Activated T-helper 1 cell treated with anti-CD3 and anti-CD28 coated beads, Interleukin-2, amount 50 U/mL, for 16 hours (primary cell): ENCODE measurements around the gene SARDH.
"Not testable (repeated sequence)": the region's sequence is repeated elsewhere in the genome, so short reads cannot be mapped to it uniquely, and the experiment has no call there.

Source experiments
- DNase-seq, 2 donors: peaks; one replicate each; pipeline ENCODE4 v3.0.0-alpha.2; 2020; ENCODE audit warnings: low read depth in 1 of 2, low spot score in 1 of 2

SARDH gene

DNA sequence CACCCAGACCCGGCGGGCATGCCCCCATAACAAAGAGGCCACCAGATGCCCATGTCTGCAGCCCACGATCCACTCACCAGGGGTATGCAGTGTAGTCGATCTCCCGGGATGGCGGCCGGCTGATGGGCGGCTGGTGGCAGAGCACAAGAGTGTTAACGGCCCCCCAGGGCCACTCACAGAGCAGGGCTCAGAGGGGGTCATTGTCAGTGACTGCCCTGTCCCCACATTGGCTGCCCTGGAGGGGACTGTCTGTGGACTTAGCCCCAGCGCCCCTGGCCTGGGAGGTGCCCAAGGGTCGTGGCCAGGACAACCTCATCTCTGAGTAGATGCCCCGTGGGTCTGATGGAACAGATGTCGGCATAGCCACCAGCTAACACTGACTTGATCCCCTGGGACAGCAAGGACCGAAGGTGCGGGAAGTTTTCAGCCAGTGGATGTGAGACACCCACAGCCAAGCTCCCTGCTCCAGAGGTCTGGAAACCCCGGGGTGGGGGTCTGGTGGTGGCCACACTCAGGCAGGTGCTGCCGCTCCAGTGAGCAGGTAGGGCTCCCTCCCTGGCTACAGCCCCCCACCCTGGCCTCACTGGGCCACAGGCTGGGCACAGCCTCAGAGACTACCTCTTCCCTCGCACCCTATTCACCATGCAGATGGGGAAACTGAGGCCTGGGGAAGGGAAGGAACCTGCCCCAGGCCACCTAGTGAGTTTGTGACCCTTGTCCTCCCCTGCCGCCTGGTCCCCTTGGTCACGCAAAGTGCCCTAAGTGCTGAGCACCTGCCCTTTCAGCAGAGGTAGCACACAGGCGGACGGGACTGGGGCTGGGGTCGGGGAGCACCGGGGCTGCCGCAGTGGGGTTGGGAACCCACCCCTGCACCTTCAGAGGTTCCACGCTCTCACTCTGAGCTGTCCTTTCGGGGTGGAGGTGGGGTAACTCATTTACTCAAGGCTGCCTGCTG is 38.1 kb upstream of the SARDH start:
- no peak for DNase-seq

DNA sequence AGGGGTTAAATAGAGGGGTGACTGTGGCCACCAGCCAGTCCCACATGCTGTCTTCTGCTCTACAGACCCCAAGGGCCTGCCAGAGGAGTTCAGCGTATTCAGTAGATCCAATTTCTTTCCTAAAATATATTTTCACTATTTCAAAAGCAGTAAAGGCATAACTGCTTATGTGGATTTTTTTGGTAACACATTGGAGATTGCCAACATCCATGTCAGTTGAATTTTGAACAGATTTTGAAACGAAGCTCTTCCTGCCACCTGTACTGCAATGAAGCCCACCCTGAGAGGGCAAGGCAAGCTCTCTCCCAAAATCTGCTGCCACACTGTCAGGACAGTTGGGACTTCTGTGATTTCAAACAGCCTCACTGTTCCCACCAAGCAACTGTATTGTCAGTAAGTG is 37.1 kb upstream of the SARDH start:
- no peak for DNase-seq

DNA sequence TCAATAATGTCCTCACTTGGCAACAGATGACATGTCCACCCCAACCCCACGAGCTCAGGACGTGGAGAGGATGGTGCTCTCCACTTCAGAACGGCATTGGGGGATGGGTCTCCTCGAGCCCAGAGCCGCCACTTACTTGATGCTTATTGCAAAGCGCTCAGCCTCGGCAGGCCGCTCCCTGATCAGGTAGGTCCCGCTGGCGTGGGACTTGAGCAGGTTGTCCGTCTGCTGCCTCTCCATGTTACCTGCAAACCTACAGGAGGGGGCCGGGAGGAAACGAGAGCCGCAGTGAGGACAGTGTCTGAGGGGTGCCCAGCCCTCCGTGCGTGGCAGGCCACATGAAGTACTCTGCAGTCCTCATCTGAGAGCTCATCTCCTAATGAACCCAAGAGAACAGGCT is 36.6 kb upstream of the SARDH start:
- no peak for DNase-seq

DNA sequence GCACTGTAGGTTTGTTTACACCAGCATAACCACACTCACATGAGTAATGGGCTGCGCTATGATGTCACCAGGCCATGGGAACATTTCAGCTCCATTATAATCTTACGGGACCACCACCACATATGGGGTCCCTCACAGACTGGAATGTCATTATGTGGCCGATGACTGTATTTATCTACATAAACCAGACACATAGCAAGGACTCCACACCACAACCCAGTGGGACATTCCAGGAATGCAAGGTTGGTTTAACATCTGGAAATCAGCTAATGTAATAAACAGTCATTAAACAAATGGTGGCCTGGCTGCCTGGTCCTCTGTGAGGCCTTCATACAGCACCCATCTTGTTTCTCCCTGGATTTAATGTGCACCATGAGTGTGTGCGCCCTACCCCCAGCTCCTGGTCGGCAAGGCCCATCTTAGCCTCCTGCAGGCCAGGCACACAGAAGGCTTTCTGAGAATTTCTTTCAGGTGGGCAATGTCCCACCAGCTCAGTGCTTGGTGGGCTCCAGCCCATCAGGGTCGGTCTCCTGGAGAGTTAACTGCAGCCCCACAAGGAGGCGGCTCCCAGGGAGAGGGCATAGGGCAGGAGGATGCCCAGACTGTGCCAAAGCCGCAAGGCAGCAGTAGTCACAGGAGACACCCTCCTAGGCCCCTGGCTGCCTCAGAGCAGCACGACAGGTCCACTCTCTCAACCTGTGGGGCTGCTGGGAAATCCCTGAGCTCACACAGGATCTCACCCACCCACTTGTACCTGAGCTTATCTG is 35.9 kb upstream of the SARDH start:
- no peak for DNase-seq

DNA sequence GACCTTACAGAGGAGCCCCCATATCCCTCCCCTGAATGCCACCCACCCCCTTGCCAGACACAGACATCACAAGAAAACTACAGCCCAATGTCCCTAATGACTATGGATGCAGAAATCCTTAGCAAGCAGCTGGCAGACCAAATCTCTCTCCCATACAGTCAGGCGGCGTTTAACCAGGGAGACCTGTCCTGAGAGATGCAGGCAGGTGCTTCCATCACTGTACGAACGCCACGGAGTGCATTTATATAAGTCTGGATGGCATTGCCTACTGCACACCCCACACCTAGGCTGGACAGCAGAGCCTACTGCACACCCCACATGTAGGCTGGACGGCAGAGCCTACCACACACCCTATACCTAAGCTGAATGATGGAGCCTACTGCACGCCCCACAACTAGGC is 34.4 kb upstream of the SARDH start:
- no peak for DNase-seq

DNA sequence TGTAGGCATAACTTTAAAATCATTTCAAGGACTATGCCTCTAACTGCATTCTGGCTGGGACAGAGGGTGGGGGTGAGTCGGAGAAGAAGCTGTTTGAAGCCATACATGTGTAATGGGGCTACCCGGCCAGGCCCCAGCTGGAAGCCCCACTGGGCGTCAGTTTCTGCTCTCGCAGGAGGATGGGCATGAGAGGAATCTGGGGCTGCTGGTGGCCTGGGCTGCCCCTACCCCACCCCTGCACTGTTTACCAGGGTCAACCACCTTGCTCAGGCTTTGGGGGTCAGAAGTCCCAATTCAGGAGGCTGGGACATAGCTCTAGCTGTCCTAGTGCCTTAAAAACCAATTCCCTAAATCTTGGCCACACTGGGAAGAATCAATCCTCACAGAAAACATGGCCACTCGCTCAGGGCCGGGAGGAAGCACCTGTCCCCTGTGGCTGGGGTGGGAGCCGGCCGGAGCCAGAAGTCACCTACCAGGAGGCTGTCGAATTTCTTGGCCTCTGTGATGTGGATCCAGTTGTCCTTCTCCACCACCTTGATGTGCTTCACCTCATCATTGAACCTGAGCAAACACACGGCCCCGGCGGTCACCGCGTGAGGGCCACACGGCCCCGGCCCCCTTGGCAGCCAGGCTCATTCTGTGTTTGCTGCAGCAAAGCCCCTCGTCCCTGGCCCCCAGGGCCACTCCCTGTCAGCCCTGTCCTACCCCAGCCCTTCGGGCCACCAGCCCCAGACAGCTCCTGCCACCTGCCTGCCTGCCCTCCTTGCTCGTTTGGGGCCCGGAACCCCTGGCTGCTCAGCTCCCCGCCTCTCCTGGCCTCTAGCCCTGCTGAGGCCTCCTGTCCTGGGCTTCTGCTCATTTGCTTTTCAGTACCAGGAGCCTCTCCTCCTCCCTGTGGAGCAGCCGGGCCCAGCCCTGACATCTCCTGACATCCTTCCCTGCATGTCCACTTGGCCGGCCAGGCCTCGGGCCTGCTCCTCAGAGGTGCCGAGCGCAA is 33.6 kb upstream of the SARDH start:
- DNase-seq = no peak

DNA sequence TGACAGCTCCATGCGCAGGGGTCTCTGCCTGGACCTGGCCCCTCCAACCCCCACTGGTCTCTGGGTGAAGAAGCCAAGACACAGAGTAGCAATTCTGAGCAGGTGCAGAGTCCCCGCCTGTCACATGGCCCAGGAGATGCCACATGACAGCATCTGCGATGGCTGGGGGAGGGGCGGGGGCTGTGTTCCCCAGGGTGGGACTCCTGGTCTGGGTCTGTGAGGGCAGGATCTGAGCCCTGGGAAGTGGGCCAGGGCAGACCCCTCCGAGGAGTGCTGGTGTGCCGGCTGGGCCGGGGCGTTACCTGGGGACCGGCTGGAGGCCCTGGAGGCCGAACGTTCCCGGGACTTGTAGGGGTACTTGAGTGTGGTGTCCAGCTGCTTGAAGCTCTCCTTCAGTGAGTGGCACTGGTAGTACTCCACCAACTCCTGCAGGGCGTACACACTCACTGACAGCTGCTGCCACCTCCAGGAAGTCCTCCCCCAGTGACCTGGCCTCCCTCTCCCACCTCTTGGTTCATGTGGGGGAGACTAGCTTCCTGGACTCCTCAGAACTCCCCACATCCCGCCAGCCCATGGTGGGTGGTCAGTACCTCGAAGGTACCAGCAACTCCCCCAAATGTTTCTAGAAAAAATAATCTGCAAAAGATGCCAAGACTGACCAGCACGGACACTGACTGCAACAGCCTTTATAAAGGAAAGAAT is 32.1 kb upstream of the SARDH start:
- no peak for DNase-seq

DNA sequence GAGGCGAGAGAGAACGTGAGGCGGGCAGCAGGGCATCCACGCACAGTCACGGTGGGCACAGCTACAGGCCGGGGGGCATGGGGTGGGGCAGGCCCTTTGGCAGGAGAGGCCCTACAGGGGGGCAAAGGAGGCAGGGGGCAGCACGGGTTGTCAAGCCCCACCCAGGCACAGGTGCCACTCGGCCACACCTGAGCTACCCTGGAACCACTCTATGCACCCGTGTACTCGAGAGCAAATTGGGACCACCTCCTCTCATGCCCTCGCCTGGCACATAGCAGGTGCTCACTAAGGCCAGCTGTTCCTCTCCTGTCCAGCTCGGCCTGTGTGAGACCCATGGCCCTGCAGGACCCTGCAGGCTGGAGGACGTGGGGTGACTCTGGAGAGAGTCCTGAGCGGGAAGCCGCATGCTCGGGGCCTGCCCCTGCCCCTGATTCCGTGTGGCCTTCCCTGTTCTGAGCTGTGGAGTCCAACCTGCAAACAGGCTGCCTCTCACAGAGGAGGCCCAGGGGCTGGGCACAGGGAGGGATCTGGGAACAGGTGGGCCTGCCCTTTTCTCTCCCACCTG is 31.4 kb upstream of the SARDH start:
- no peak for DNase-seq

DNA sequence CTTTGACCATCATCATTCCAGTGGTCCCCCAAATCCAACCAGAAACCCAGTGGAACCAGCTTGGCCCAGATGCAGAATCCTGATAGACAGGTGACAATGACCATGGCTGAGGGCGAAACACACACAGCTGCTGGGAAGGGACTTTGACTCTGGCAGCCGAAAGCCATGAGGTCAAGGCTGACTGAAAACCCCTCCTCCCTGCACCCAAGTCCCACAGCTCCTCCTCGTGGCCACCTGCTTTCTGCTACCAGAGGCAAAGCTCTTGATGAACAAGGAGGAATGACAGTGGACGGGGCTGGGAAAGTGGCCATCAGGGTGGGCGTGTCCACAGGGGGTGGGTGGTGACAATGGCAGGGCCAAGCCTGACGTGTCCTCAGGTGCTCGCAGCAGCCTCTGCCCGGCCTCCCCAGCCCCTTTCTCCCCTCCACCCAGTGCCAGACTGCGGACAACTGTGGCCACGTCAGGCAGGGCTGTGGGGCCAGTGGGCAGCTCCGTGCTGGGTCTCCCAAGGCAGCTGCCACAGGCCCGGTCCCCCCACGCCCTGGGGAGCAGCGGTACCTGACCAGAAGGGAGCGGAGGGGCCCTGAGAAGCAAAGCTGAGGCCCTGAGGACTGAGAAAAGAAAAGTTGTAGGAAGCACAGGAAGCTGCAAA is 30.8 kb upstream of the SARDH start:
- DNase-seq = no peak

DNA sequence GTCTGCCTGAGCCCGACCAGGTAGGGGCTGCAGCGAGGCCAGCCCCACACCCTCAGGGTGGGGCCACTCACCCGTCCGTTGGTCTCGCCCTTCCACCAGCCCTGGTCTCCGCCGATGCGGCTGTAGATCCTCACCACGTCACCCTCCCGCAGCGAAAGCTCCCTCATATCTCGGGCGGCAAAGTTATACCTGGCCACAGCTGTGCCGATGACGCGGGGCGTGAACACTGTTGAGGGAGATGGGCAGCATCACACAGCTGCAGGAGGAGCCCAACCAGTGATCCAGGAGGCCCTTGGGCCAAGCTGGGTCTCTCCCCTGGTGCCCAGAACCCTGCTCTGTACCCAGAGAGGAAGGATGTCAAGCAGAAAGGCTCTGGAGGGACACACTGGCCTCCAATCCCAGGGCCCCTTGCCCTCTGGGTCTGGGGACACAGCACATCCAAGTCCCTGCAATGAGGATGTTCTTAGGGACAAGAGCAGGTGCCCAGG is 30.3 kb upstream of the SARDH start:
- DNase-seq = no peak

DNA sequence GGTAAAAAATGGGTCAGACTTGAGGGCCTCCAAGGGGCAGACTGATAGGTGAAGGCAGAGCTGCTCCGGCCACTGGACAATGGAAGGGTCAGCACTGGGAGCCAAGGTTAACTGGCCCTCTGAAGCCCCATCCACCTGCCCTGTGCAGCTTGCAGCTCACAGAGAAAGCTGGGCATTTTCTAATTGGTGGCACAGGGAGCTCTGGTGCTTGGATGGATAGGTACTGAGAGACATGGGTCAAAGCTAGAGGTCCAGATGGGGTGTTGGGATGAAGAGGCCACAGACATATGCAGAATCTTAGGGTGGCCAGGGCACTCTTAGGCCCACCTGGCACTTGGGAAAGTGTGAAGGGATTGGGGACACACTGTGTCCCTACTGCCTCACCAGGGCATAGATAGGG is 29.5 kb upstream of the SARDH start:
- DNase-seq = no peak

DNA sequence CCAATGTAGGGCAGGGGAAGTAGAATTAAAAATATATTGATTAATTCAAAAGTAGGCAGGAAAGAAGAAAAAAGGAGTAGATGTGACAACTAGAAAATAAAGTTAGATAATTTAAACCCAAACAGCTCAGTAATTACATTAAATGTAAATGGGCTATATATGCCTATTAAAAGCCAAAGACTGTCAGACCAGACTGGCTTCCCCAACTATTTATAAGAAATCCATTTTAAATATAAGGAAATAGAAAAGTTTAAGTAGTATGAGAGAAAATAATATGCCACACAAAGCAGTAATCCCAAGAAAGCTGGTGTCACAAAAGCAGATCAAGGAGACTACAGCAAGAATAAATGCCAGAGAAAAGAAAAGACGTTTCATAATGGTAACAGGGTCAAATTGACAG is 28.9 kb upstream of the SARDH start:
- no peak for DNase-seq

DNA sequence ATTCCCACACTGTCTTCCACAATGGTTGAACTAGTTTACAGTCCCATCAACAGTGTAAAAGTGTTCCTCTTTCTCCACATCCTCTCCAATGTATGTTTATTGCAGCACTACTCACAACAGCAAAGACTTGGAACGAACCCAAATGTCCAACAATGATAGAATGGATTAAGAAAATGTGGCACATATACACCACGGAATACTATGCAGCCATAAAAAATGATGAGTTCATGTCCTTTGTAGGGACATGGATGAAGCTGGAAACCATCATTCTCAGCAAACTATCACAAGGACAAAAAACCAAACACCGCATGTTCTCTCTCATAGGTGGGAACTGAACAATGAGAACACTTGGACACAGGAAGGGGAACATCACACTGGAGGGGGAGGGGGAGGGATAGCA is 28.1 kb upstream of the SARDH start:
- not testable (repeated sequence) for DNase-seq

DNA sequence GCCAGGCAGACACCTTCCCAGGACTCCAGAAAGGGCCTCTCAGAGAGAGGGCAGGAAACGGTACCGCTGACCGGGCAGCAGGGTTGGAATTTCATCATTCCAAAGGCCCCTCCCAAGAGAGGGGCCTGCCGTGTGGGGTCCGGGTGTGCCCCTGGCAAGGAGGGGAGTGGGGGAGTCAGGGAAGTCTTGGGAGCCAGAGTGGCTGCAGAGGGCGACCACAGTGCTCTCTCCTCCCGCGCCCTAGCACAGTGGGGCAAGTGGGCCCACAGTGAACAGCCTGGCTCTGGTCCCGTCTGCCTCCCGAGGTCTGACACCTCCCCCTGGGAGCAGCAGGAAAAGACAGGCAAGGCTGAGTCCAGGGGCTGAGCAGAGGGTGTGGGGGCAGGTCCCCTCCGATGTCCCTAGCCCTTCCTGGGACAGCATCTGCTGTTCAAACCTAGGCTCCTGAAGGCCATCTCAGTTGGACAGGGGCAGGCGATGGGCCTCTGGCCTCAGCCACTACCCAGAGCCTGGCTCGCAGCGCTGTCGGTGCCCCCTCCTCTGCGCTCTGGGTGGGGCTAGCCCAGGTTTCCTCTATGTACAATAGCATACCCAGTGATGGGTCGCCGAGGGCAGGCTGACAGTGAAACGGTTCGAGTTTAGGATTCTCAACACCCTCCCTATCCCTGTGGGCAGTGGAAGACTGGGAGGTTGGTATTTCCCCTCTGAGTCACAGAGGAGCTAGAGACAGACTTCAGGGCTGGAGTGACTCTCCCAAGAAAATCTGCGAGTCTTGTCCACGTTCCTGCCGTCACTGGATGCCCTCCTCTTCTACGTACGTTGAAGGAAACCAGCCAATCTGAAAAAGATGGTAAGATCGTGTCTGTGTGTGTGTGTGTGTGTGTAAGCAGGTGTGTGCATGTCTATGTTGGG is 25.4 kb upstream of the SARDH start:
- no peak for DNase-seq

DNA sequence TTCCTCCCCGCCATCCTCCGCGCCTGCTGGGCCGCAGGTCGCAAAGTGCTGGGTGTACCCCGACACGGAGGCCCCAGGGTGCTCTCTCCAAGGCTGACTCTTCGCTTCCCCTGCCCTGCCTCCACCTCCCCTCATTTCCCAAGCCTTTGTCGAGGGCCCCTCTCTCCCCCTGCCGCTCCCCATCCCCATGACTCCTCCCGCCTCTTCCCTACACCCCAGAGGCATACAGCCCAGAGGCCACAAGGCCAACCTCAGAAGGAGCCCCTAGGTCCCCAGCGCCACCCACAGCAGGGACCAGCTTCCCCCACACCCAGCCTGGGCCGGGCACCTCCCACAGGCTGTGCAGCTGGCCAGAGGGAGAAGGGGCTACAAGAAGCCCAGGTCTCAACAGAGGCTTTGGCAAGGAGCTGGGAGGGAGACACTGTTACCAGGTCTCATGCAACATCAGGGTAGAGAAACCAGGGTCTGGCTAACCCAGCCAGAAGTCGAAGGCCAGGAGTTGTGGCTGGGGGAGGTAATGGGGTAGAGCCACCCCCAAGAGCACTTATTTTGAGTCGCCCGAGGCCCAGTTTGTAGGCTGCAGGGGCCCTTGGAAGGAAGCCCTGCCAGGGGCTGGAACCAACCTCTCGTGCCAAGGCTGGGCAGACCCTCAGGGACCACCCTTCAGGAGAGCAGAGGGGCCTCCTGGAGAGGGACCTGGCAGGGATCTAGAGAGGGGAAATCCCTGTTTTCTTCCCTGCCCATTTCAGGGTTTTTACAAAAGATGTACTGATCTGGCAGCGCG is 24.5 kb upstream of the SARDH start:
- no peak for DNase-seq

DNA sequence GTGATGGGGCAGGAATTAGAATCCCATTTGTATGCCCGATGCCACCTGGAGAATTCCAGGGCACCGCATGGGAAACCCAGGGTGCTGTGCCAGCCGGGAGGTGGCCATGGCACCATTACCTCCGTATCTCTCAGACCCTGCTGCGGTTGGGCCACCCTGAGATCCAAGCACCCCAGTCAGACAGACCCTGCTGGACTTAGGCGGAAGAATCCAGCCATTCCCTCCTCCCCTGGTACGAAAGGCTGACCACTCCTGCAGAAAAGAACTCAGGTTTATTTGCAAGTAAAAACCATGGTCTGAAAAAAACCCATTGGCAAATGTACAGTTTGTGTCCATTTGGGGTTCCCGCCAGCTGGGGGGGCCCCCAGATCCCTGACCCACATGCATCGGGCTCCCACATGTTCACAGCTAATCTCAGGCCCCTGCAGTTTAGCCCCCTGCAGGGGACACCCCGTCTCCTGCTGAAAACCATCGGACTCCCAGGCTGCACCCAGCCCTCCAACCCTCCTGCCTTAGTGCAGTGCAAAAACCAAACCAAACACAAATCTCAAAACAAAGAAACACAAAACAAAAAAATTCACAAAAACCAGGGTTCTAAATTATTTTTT is 23.6 kb upstream of the SARDH start:
- DNase-seq = no peak

DNA sequence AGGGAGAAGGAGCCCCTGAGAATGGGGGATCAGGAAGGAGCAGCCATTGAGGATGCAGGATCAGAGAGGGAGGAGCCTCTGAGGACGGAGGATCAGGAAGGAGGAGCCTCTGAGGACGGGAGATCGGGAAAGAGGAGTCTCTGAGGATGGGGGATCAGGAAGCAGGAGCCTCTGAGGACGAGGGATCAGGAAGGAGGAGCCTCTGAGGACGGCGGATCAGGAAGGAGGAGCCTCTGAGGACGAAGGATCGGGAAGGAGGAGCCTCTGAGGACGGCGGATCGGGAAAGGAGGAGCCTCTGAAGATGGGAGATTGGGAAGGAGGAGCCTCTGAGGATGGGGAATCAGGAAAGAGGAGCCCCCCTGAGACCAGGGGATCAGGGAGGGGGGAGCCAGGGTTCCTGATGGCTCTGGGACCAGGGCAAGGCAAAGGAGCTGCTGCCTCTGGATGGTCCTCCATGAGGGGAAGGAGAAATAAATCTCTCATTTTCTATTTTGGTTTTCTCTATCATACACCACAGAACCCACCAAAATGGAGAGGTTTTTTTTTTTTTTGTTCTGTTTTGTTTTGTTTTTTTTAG is 22.6 kb upstream of the SARDH start:
- no peak for DNase-seq
